Renal pelvis (tissue), 4 donors: ENCODE results near the gene LGALS1. TPM values are rescaled to one million over a fixed set of nuclear protein-coding genes. Genes with fewer than 3 reads are reported as not detected.
"Not testable (repeated sequence)": the region's sequence is repeated elsewhere in the genome, so short reads cannot be mapped to it uniquely, and the experiment has no call there.

Experiments used
- DNase-seq: peaks from one replicate; pipeline ENCODE4 v3.0.0-alpha.2; 2013
- polyA plus RNA-seq, 3 donors: library from polyadenylated mRNA; unstranded; fragments of 120-200 nt; gene quantifications; one replicate each; pipeline ENCODE4 v1.2.1, GENCODE V29; 2013; ENCODE audit not compliant: insufficient read length in 3 of 3

LGALS1 gene
- polyA plus RNA-seq, 3 donors = 374 to 538 (median 428) TPM

DNA sequence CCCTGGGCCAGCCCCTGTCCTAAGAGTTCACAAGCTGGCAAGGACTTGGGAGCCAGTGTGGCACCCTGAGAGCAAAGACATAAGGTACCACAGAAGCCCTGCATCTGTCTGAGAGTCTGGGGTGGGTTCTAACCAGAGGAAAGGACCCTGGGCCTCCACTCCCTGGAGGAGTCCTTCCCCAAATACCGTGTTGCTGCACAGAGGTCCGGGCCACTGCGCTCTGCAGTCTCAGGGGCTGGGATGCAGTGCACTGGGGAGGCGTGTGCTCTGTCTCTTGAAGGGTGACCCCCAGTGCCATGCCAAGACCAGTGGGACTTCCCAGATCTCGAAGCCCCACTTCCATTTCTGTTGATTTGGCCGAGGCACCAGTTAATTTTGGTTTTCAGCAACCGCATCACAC, 40.3 kb upstream of the LGALS1 start:
- no peak for DNase-seq

DNA sequence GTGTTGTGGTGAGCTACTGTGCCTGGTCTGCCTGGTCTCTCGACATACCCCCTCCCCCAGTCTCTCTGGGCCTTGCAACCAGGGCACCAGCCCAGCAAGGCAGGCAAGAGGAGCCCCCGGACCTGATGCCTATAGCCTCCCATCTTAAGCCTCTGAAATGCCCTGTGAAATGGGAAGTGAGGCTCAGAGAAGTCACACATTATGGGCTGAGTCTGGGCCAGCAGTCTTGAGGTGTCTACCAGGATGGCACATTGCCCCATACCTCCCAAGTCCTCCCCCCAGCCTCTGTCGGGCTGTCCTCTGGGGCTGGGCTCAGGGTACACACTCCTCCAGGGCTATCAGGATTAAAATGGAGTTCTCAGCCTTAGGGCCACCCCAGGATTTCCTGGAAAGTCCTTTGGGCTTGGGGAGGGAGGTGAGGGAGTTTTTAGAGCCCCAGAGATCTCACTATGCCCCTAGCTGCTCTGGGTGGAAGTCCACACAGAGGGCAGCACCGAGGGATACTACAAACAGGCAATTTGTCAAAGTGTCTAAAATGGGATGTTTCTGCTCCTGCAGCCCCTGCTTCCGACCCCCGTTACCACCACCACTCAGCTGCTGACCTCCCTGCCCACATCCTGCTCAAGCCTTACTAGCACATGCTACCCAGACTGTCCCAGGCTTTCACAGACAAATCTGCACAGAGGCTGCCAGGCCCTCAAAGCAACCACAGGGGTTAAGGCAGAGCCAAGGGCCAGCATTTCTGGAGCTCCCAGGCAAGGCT, 39.1 kb upstream of the LGALS1 start:
- no peak for DNase-seq

DNA sequence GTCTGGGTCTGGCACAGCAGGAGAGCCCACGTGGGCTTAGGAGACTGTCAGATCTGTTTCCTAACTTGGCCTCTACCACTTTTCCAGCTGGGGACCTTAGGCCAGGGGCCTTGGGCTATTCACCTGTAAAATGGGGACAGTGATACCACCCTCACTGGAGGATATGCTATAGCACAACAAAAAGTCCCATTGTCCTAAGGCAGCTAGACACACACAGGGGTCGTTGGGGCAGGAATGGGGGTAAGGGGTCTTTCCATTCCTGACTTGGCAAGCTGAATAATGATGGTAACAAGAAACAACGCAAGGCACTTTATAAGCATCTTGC, 38.5 kb upstream of the LGALS1 start:
- DNase-seq = no peak

DNA sequence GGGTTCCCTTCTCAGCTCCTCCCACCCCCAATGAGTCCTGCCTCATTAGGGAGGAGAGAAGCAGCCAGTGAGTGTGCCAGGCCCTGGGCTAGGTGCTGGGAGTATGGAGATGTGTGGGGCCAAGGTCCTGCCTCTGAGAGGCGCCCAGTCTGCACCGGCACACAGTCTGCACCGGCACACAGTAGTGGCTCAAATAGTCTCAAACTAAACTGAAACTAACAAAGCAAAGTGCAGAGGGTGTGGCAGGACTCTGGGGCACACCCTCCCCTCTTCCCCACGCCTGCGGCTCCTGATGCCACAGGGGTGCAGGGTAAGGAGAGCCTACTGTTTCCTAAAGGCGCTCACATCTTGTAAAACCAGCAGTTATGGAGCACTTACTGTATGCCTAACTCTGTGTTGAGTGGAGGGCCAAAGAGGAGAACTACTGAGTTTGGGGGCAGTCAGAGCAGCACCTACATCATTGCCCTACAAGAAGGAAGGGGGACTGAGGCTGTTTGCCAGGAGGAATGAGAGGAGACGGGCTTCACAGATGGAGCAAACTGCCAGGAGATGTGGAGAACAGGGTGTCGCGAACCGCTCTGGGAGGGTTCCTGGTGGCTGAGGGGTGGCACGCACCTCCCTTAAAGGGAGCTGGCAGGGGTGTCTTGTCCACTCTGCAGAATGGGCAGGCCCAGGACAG, 36.9 kb upstream of the LGALS1 start:
- no peak for DNase-seq

DNA sequence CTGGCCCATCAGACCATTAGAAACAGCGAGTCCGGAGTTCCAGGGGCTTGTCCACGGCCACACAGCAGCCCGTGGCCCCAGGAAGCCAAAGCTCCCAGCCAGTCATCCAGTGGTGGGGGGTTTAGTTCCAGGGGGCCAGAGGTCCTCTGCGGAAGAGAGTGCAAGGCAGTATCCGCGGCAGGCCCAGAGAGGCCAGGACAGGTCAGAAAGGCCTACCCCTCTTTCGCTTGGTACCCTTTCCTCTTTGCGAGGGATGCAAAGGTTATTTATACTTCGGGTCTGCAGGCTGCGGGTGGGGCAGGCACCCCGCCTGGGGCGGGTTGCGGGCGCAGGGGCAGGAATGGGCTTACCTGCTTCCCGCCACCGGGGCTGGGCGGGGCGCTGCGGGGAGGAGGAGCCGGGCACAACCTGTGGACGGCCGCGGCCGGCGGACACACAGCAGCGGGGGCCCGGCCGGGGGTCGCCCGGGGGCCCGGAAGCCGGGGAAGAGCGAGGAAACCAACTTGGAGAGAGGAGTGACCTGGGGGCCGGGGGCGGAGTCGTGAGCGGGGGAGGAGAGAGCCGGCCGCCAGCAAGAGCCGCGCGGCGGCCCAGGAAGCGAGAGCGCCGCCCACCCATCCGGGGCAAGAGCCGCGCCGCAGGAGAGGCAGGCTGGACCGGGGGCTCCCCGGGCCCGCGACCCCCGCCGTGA, 36.2 kb upstream of the LGALS1 start, which contains the start of gene SH3BP1:
SH3BP1 (plus strand) TSS at position 600 of the 691 bp plus-strand sequence. CDS start 119 bp downstream, outside the sequence.
- peak; percentile 72 for DNase-seq

DNA sequence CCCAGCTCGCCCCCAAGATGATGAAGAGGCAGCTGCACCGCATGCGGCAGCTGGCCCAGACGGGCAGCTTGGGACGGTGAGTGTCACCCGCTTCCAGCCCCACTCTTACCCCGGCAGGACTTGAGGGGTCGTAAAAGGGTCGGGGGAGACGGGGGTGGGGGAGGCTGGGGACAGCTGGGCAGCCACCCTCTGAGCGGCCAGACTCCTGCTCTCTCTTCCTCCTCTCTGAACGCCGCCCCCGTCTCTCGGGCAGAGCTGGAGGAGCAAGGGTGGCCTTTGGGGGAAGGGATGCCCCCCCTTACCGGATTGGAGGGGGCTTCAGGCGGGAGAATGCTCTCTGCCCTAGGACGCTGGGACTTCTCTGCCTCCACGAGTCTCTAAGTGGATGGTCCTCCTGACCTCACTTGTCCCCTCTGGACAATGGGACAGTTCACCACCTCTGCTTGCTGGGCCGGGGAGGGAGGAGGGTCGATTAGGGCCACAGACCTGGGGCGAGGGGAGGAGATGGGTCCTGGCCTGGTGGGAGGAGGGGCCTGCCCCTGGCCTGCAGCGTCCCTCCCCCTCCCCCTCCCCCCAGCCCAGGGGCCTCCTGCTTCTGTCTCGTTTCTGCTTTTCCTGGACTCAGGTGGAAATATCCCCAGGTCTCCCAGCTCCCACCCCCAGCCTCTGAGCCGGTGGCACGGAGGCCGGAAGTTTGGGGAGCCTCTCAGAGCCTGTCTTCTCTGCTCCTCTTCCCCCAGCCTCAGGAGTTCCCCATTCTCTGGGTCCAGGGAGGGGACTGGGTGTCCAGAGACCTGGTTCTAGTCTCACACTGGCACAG, 35.5 kb upstream of the LGALS1 start:
- DNase-seq = no peak

DNA sequence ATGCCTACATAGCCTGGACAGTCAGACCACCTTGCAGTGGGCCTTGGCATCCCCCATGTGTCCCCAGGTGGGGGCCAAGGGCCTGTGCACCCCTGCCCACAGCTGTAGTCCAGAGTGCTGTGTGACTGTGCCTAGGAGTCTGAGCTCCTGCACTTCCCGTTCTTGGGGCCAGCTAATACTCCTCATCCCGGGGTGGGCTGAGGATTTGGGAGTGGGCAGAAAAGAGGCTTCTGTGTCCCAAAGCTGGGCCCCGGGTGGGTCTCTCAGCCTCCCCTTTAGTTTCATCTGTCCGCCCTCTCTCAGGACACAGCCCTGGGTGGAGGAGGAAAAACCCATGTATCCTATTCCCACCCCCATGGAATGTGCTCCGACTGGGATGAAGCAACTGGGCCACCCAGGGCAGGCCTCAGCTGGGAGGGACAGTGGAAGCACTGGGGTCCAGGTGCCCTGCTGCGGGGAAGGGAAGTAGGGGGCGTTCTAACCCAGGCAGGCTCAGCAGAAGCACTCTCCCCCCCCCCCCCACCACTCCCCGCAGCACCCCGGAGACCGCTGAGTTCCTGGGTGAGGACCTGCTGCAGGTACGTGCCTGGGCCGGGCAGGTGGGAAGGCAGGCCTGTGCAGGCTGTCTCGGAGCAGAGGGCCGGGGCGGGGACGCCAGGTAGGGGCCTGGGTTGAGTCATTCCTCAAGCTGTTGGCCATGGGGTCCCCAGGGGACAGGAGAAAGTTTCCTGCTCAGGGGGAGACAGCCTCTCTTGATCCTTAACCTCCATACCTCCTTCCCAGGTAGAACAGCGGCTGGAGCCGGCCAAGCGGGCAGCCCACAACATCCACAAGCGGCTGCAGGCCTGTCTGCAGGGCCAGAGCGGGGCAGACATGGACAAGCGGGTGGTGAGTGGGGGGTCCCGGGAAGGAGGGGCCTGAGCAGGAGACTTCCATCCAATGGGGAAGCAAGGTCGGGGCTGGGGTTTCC, 34.6 kb upstream of the LGALS1 start:
- DNase-seq = no peak

DNA sequence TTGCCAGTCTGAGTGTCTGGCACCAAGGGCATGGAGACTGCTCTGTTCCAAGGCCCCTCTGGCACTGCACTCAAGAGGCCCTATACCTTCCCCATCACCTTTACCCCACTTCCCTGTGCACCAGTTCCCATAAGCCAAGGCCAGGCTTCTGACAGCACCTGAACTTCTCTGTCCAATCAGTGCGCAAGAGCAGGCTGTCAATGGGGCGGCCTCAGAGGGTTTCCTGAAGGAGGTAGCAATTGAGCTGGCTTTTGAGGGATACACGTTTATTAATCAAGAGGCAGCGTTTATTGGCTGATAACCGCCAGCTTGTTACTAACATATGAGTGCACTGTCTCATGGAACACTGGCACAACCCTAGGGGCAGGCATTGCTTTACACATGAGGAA, 33.9 kb upstream of the LGALS1 start:
- DNase-seq = no peak

DNA sequence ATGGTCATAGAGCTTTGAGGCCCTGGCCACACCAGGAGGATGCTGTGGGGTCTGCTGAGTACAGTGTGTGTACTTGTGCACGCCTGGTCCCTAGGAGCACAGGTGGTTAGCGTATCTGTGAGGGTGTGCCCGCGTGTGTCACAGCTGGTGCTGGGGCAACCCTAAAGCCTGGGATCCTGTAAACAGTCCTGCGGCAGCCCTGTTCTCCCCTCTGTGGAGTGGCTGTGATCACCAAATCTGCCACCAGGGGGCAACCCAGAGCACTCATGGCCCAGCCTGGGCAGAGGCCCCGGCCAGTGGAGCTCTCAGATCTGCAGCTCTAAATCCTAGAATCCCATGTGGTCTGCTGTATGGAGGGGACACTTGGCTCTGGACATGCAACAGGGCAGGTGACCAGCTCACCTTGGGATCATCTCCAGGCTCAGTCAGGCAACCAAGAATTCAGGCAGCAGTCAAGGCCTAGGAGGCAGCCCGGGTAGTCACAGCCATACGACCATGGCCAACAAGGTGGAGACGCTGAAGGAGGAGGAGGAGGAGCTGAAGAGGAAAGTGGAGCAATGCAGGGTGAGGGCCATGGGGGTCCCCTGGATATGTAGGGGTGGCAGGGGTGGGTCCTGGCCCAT, 32.1 kb upstream of the LGALS1 start:
- DNase-seq = no peak

DNA sequence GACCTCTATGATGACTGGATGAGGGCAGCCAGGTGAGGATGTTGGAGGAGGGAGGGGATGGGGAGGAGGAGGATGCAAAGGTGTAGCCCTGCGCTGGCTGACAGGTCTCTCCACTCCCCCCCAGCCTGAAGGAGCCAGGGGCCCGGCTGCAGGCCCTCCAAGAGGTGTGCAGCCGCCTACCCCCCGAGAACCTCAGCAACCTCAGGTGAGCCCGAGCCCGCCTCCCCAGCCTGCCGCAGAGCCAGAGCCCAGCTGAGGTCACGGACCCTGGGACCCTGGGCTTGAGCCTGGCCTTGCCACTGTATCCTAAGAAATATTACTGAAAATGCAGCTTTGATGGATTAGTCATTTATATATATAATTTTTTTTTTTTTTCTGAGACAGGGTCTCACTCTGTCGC, 28.1 kb upstream of the LGALS1 start:
- no peak for DNase-seq

DNA sequence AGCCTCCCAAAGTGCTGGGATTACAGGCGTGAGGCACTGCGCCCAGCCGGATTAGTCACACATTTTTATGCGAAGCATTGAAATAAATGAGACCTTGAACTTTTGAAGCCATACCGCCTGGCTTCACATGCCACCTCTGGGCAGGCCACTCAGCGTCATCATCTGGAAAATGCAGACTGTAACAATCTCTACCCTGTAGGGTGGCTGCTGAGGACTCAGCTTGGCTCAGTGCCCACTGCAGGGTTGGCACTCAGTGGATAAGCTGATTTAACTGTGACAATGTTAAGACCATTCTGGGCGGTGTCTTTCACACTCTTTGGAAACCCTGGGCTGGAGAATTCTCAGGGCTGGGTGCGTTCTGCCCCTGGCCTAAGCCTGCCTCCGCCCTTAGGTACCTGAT, 27.5 kb upstream of the LGALS1 start:
- no peak for DNase-seq

DNA sequence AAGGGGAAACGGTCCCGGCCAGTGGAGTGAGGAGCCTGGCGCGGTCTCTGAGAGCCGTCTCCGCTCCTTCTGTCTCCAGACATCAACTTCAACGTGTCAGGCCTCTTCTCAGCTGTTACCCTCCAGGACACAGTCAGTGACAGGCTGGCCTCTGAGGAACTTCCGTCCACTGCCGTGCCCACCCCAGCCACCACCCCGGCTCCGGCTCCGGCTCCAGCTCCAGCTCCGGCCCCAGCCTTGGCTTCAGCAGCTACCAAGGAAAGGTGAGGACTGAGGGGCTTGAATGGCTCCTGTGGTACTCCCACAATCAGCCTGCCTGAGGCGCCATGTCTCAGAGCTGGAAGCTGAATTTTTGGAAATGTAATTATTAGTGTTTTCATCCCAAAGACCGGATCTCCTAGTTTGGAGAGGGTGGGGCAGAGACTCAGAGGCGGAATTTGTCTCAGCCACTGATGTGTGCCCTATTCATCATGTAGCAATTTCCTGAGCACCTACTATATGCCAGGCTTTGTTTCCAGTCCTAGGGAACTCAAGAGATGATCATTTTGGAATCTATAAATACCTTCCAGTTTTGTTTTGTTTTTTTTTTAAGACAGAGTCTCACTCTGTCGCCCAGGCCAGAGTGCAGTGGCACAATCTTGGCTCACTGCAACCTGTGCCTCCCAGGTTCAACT, 24.8 kb upstream of the LGALS1 start:
- DNase-seq = no peak

DNA sequence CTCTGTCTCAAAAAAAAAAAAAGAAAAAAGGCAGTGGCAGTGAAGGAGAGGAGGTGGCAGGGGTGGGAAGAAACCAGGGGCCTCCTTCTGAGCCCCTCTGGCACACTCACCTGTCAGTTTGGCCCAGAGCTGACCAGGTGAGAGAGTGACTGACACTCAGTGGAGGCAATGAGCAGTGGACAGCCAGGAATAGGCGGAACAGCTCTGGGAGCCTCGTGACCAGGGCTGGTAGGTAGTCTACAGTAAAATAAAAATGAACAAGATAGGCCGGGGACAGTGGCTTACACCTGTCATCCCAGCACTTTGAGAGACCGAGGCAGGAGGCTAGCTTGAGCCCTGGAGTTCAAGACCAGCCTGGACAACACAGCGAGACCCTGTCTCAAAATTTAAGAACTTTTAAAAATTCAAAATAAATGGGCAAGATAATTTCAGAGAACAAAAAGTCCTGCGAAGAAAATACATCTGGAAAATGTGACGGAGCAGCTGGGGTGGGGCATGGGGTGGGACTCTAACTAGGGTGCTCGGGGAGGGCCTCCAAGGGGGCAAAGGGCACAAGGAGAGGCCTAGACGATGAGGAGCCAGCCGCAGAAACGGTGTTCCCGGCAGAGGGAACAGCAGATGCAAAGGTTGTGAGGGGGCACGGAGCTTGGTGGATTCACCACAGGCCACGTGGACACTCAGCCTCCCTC, 20.7 kb upstream of the LGALS1 start:
- no peak for DNase-seq

DNA sequence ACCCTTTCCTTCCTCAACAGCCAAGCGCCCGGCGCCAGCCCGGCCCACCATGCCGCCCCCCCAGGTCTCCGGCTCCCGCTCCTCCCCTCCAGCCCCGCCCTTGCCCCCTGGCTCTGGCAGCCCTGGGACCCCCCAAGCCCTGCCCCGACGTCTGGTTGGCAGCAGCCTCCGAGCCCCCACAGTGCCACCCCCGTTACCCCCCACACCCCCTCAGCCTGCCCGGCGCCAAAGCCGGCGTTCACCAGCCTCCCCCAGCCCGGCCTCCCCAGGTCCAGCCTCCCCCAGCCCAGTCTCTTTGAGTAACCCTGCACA, 20.2 kb upstream of the LGALS1 start:
- no peak for DNase-seq

DNA sequence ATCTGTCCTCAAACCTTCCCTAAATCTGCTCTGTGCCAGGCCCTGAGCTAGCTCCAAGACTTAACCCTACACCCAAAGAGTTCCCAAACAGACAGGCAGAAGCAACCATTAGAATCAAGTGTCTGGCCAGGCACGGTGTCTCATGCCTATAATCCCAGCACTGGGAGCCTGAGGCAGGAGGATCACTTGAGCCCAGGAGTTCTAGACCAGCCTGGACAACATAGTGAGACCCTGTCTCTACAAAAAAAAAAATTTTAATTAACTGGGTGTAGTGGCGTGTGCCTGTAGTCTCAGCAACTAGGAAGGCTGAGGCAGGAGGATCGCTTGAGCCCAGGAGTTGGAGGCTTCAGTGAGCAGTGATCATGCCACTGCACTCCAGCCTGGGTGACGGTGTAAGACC, 18.9 kb upstream of the LGALS1 start:
- not testable (repeated sequence) for DNase-seq

DNA sequence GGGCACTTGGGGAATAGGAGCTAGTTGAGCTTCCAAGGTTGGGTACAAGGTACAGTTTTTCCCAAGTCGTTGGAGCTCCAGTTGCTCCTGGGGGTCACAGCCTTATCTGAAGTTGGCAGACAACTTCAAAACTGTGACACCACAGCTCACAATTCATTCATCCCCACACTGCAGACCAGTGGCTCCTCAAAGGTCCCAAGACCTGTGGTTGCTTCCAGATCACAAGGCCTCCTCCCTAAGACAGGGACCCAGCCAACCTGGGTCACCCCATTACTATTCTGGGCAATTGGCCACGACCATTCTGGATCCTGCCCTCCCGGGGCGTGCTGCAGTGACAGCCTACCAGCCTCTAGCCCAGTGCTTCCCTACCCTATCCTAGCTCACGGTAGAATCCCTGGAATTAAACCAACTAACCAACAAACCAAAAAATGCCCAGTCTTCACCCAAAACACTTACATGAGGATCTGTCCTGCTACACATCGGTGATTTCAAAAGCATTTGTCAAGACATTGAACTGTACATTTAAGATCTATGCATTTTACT, 17.8 kb upstream of the LGALS1 start:
- DNase-seq = no peak

DNA sequence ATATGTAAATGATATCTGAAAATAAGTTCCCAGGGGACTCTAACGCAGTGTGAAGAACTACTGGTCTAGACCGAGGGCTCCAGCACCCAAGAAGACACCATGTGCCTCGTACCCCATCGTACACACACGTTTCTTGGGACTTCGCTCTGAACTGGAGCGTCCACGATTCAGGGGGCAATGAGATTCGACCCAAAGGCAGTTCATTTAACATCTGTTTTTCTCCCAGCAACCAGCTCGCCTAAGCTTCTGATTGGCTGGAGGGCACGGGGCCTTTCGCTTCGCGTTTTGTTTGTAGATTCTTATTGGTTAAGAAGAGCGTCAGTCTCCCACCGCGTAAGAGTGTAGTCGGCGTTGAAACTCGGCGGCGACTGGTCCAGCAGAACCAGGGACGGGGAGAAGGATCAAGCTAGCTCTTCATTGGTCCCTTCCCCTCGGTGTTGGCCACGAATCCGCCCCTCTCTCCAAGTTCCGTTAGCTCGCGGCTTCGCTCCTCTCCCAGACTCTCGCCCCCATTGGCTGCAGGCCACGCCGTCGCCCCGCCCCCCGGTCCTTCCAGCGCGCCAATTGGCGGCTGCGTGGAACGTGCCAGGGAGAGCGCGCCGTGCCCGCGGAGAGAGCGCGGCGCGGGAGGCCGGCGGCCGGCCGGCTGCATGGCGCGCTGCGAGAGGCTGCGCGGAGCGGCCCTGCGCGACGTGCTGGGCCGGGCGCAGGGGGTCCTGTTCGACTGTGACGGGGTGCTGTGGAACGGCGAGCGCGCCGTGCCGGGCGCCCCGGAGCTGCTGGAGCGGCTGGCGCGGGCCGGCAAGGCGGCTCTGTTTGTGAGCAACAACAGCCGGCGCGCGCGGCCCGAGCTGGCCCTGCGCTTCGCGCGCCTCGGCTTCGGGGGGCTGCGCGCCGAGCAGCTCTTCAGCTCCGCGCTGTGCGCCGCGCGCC, 17.0 kb upstream of the LGALS1 start, which contains the start of gene PDXP:
PDXP (plus strand) TSS at position 591 of the 933 bp plus-strand sequence; CDS start at position 651, 60 bp downstream.
- DNase-seq = peak; percentile 100
